Progenitor cell of endocrine pancreas (in vitro differentiated cells): ENCODE data around the gene TCF3. TPM values are rescaled to one million over a fixed set of nuclear protein-coding genes. Genes with fewer than 3 reads are reported as not detected.
"Not testable (repeated sequence)": the region's sequence is repeated elsewhere in the genome, so short reads cannot be mapped to it uniquely, and the experiment has no call there.

ENCODE experiments used
- DNase-seq: peaks from one replicate; pipeline ENCODE4 v3.0.0; 2021; ENCODE audit warnings: low spot score; ENCODE audit not compliant: unreplicated experiment
- H3K27ac Mint-ChIP-seq: 2 replicates; pipeline ENCODE4 v1.8.0; 2021; ENCODE audit warnings: mild to moderate bottlenecking, moderate library complexity, mixed read lengths
- H3K27me3 Mint-ChIP-seq: 2 replicates; pipeline ENCODE4 v1.8.0; 2021; ENCODE audit warnings: mixed read lengths
- H3K36me3 Mint-ChIP-seq: 2 replicates; pipeline ENCODE4 v1.8.0; 2022; ENCODE audit warnings: mixed read lengths; ENCODE audit not compliant: insufficient read depth
- H3K4me1 Mint-ChIP-seq: 2 replicates; pipeline ENCODE4 v1.8.0; 2021; ENCODE audit warnings: low read depth, mixed read lengths
- H3K4me3 Mint-ChIP-seq: 2 replicates; pipeline ENCODE4 v1.8.0; 2021; ENCODE audit warnings: low read depth, mild to moderate bottlenecking, moderate library complexity, mixed read lengths
- H3K9me3 Mint-ChIP-seq: 2 replicates; pipeline ENCODE4 v1.8.0; 2021; ENCODE audit warnings: low read depth, mixed read lengths
- total RNA-seq: library from RNA; stranded (reverse); gene quantifications from 2 replicates; pipeline ENCODE4 v1.2.1, GENCODE V29; 2021
- TF ChIP-seq, protein P1 (sequence below): fragments of 200-600 bp; sonication (generic); IDR thresholded peaks from one replicate; pipeline ENCODE4 v1.5.0; 2021; ENCODE audit warnings: antibody characterized with exemption, mild to moderate bottlenecking; ENCODE audit not compliant: unreplicated experiment

TCF3 gene
- total RNA-seq, 1 donor from 2014 or later, result 318 TPM

DNA sequence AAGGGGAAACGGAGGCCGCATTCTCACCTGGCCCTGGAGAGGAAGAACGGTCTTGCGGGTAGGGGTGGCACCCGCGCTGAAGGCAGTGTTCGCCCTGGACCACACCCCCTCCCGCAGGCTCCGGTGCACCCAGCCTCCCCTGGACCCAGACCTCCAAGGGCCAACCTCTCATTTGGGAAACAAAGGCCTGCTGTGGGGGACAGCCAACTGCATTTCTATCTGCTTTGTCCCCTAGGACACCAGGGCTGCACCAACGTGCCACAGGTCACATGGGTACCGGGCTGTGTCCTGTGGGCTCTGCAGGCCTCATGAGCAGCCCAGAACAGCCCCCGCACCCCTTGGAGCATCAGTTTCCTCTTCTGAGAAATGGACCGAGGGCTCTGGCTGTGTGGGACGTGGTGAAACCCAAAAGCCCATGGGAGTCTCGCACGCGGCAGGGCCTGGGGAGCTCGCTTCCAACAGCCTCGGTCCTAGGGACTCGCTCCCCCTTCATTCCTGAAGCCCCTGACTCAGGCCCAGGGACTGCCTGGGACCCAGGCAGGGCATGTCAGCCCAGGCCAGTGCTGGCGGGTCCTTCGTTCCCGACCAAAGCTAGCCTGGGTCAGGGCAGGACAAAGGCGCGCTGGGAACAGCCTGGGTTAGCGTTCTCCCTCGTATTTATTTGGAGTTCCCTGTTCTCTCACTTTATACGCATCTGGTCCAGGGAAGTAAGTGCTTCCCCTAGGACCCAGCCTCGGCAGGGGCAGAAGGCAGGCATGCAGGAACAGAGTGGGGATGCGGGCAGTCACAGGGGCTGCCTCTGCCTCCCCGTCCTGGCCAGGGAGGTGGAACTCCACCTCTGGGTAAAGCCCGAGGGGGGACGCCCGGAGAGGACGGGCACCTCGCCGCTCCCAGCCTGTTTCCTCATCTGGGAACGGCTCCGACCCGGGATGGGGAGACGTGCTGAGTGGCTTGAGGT, 4.6 kb downstream of the TCF3 start:
- DNase-seq, result no peak
- TF ChIP-seq, protein P1, sequence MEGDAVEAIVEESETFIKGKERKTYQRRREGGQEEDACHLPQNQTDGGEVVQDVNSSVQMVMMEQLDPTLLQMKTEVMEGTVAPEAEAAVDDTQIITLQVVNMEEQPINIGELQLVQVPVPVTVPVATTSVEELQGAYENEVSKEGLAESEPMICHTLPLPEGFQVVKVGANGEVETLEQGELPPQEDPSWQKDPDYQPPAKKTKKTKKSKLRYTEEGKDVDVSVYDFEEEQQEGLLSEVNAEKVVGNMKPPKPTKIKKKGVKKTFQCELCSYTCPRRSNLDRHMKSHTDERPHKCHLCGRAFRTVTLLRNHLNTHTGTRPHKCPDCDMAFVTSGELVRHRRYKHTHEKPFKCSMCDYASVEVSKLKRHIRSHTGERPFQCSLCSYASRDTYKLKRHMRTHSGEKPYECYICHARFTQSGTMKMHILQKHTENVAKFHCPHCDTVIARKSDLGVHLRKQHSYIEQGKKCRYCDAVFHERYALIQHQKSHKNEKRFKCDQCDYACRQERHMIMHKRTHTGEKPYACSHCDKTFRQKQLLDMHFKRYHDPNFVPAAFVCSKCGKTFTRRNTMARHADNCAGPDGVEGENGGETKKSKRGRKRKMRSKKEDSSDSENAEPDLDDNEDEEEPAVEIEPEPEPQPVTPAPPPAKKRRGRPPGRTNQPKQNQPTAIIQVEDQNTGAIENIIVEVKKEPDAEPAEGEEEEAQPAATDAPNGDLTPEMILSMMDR, result no peak
- Mint-ChIP-seq H3K36me3 (peaks cover 5% of the 10 kb centered on the region), H3K9me3 (no peaks in the 10 kb centered on the region), H3K27me3 (no peaks in the 10 kb centered on the region), H3K4me3 (no peak overlapping the region), H3K27ac (no peak overlapping the region), H3K4me1 (peaks cover 8% of the 10 kb centered on the region)

DNA sequence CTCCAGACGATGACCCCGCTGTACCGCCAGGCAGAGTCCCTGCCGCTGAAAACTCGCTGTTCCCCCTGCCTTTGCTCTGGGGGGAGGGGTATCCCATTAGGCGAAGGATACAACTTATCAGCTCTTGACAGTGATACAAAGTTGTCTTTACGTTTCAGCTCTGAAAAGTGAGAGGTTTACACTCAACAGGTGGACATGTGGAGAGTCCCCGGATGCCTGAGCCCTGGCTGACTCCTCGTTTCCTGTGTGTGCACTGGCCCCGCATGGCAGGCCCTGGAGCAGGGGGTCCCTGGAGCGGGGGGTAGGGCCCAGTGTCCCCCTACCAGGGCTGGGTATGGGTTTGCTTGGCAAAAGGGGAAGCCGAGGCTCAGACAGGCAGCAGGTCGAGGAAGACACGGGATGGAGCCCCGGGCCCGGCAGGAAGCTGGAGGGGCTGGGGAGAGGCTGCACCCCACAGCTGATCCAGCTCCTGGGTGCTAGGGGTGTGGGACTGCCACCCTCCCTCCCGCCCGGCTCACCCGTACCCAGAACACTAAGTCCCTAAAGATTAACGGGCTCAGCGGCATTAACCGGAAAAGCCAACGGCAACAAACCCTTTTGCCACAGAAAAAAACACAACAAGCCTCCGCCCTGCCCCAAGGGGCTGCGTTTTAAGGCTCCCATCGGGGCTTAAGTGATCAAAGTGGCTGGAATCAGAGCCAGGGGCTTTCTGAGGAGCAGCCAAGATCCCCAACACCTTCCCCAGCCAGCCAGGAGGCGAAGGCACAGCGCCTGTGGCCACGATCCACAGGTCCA, 5.6 kb downstream of the TCF3 start:
- Mint-ChIP-seq H3K4me3 (no peak overlapping the region), H3K9me3 (no peaks in the 10 kb centered on the region), H3K27ac (no peak overlapping the region), H3K36me3 (peaks cover 7% of the 10 kb centered on the region), H3K4me1 (peaks cover 8% of the 10 kb centered on the region), H3K27me3 (no peaks in the 10 kb centered on the region)
- TF ChIP-seq, protein P1, result no peak
- no peak for DNase-seq

DNA sequence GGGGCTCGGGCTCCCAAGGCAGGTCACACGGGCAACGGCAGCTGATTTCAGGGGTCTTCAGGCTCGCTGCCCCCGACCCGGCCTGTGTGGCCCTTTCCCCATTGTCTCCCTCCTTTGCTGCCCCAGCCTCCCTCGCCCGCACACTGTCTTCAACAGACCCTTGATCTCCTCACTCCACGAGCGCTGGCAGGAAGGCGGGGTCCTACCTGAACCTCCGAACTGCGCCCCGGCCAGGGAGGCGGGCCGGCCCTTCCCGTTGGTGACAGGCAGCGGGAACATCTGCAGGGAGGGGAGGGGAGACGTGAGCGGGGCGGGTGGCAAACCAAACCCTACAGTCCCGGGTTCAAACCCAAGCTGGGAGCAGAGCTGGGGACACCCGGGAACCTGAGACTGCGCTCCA, 6.3 kb downstream of the TCF3 start:
- peaks cover 8% of the 10 kb centered on the region for H3K4me1 Mint-ChIP-seq
- no peak for DNase-seq
- no peak overlapping the region for H3K27ac Mint-ChIP-seq
- TF ChIP-seq, protein P1, result no peak
- H3K9me3 Mint-ChIP-seq, result no peaks in the 10 kb centered on the region
- H3K27me3 Mint-ChIP-seq, result no peaks in the 10 kb centered on the region
- H3K36me3 Mint-ChIP-seq, result peaks cover 8% of the 10 kb centered on the region
- no peak overlapping the region for H3K4me3 Mint-ChIP-seq

DNA sequence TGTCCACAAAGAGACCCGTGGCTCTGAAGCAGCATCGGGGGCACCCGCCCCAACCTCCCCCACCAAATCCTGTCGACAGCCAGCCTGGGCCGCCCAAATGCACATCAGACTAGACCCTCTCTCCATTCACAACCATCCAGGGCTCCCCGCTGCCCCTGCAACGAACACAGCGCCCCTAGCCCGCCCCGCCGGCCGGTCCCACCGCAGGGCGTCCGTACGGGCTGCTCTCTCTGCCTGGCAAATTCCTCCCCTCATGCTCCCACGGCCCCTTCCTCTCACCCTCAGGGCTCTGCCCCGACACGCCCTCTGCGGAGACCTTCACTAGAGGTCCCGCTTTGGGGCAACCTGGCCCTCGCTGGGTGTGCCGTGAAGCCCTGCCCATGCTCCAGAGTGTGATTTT, 7.1 kb downstream of the TCF3 start:
- Mint-ChIP-seq H3K4me3 (no peak overlapping the region), H3K4me1 (peaks cover 2% of the 10 kb centered on the region), H3K36me3 (peaks cover 9% of the 10 kb centered on the region), H3K9me3 (no peaks in the 10 kb centered on the region), H3K27ac (no peak overlapping the region), H3K27me3 (no peaks in the 10 kb centered on the region)
- TF ChIP-seq, protein P1, result no peak
- no peak for DNase-seq

DNA sequence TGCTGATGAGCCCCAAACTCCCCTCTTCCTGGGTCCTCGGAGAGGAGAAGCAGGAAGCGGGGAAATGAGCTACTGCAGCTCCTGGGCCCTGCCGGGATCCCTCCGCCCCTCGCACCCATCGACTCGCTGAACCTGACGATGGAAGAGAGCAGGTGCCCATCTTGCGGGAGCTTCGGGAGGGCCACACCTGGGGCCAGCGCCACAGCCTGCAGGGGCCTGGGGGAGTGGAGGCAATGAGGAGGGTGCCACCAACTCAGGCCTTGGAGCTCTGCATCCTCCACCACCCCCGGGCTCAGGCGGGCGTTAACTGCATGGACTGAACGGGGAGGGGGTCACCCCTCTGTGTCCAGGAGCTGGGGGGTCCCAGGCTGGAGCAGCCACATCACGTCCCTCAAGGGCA, 8.3 kb downstream of the TCF3 start:
- TF ChIP-seq, protein P1, result no peak
- no peak for DNase-seq
- Mint-ChIP-seq H3K27ac (no peak overlapping the region), H3K36me3 (peaks cover 15% of the 10 kb centered on the region), H3K4me1 (peaks cover 1% of the 10 kb centered on the region), H3K9me3 (no peaks in the 10 kb centered on the region), H3K27me3 (no peaks in the 10 kb centered on the region), H3K4me3 (no peak overlapping the region)

DNA sequence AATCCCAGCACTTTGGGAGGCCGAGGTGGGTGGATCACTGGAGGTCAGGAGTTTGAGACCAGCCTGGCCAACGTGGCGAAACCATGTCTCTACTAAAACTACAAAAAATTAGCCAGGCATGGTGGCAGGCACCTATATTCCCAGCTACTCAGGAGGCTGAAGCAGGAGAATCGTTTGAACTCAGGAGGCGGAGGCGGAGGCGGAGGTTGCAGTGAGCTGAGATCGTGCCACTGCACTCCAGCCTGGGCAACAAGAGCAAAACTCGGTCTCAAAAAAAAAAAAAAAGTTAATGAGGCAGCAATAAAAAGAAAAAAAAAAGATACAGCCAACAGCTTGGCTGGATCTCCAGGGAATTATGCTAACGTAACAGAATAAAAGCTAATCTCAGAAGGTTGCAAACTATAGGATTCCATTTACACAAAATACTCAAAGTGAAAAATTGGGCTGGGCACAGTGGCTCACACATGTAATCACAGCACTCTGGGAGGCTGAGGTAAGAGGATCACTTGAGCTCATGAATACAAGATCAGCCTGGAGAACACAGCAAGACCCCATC, 11.4 kb downstream of the TCF3 start:
- DNase-seq, H3K27me3 Mint-ChIP-seq, H3K4me1 Mint-ChIP-seq, H3K4me3 Mint-ChIP-seq, H3K27ac Mint-ChIP-seq, H3K9me3 Mint-ChIP-seq: not testable (repeated sequence)
- peaks cover 23% of the 10 kb centered on the region for H3K36me3 Mint-ChIP-seq
